Endothelial cell of umbilical vein (primary cell): ENCODE results near the gene SLC22A9.
"Not testable (repeated sequence)": the region's sequence is repeated elsewhere in the genome, so short reads cannot be mapped to it uniquely, and the experiment has no call there.

Experiments used
- CTCF ChIP-seq, 2 donors: IDR thresholded peaks; 1 replicate in 1 of 2; 2 replicates in 1 of 2; pipeline ENCODE4 v1.5.1; 2011; ENCODE audit warnings: low read length in 2 of 2, mild to moderate bottlenecking in 2 of 2, moderate library complexity in 2 of 2, control low read depth in 1 of 2, inconsistent platforms in 1 of 2, low read depth in 1 of 2; ENCODE audit not compliant: insufficient read depth in 1 of 2; ENCODE audit errors: extremely low read depth in 1 of 2
- EZH2 ChIP-seq: IDR thresholded peaks from 2 replicates; pipeline ENCODE4 v1.6.1; 2012; ENCODE audit warnings: borderline replicate concordance, low read depth, mild to moderate bottlenecking, moderate library complexity, low read length, inconsistent platforms; ENCODE audit not compliant: severe bottlenecking
- GATA2 ChIP-seq: IDR thresholded peaks from 2 replicates; pipeline ENCODE4 v1.7.0; 2011; ENCODE audit warnings: low read depth, mild to moderate bottlenecking, moderate library complexity, mixed read lengths, low read length; ENCODE audit not compliant: insufficient read length, insufficient read depth
- JUN ChIP-seq: IDR thresholded peaks from 2 replicates; pipeline ENCODE4 v1.6.1; 2011; ENCODE audit warnings: borderline replicate concordance, low read depth; ENCODE audit not compliant: insufficient read length, insufficient read depth
- MYC ChIP-seq: IDR thresholded peaks from one replicate; pipeline ENCODE4 v1.6.1; 2011; ENCODE audit warnings: mild to moderate bottlenecking, low read depth, low read length
- POLR2A ChIP-seq: IDR thresholded peaks from 2 replicates; pipeline ENCODE4 v1.6.1; 2012; ENCODE audit warnings: low read depth, mild to moderate bottlenecking, control low read depth, low read length
- POLR2AphosphoS5 ChIP-seq: IDR thresholded peaks from 2 replicates; pipeline ENCODE4 v1.6.1; 2012; ENCODE audit warnings: low read depth, mild to moderate bottlenecking, control low read depth, low read length, moderate library complexity; ENCODE audit not compliant: insufficient read depth

DNA sequence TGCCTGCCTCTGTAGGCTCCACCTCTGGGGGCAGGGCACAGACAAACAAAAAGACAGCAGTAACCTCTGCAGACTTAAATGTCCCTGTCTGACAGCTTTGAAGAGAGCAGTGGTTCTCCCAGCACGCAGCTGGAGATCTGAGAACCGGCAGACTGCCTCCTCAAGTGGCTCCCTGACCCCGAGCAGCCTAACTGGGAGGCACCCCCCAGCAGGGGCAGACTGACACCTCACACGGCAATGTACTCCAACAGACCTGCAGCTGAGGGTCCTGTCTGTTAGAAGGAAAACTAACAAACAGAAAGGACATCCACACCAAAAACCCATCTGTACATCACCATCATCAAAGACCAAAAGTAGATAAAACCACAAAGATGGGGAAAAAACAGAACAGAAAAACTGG, 66.2 kb downstream of the SLC22A9 start:
- not testable (repeated sequence) for TF ChIP-seq CTCF (IDR thresholded peaks at IDR 0.05; ENCODE audit: extremely low read depth in 1 of 2, insufficient read depth in 1 of 2, low read depth in 1 of 2, low read length in 2 of 2); EZH2; POLR2A; MYC; POLR2AphosphoS5; JUN; GATA2
